NCI-H345 (cell line): ENCODE measurements around the gene ZNF286A.
"Not testable (repeated sequence)": the region's sequence is repeated elsewhere in the genome, so short reads cannot be mapped to it uniquely, and the experiment has no call there.

ENCODE experiments used
- DNase-seq: peaks from one replicate; lab custom pipeline; 2025; lab: John Stamatoyannopoulos, UW

The ZNF286A gene

DNA sequence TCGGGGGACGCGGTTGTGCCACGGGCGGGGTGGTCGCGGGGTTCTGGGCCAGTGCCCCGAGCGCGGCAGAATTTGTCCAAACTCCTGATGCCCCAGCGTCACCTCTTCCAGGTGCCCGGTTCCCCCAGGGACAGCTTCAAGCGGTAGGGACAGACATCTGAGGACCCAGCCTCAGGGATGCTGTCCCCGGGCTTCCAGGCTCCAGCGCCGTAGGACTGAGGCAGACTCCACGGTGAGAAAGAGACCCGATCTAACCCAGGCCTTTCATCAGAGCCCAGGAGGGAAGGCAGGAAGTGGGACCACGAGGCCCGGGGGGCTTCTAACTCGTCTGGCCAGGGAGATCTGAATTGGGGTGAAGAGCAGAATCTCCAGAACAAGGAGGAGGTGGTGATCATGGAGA lies 385 bp downstream of the ZNF286A start:
- not testable (repeated sequence) for DNase-seq

DNA sequence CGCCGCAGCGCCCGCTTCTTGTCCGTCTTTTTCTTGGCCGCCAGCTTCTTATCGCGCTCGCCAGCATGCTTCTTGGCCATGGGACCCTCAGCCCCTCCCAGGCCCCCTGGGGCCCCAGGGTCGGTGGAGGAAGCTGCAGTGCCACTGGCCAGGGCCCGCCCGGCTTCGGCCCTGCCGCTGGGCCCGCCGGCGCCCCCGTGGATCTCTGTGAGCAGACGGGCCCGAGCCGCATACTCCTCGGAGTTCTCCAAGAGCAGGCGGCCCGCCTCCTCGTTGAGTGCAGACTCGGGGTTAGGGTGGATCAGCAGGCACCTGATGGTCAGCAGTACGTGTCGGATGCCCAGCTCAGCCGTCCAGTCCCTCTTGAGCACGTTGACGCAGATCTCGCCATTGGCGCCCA lies 4.7 kb downstream of the ZNF286A start:
- DNase-seq, result not testable (repeated sequence)

DNA sequence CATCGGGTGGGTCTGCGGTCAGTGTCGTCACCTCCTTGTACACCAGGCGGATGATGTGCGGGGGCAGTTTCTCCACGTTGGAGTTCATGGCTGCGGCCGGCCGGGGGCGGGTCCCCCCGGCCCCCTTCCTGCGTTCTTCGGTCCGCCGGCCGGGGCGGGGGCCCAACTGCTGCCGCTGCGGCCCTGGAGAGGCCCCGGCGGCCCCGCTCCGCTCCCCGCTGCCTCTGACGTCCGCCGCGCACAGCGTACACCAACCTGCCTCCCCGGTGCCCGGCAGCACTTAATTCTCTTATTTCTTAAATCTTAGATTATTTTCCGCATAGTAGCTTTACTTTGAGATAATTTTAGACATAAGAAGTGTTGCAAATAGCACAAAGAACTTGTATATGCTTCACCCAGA lies 5.3 kb downstream of the ZNF286A start:
- not testable (repeated sequence) for DNase-seq

DNA sequence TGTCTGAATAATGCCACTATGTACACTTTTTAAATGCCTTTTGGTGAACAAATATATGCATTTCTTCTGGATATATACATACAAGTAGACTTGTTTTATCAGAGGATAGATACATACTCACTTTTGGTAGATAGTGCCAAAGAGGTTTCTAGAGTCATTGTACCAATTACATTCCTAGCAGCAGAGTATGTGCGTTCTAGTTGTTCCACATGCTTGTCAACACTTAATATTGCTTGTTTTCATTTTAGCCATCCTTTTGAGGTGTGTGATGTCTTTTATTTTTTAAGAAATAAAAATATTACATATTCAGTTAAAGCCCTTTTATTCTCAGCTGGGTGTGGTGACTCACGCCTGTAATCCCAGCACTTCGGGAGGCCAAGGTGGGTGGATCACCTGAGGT lies 9.3 kb downstream of the ZNF286A start:
- not testable (repeated sequence) for DNase-seq

DNA sequence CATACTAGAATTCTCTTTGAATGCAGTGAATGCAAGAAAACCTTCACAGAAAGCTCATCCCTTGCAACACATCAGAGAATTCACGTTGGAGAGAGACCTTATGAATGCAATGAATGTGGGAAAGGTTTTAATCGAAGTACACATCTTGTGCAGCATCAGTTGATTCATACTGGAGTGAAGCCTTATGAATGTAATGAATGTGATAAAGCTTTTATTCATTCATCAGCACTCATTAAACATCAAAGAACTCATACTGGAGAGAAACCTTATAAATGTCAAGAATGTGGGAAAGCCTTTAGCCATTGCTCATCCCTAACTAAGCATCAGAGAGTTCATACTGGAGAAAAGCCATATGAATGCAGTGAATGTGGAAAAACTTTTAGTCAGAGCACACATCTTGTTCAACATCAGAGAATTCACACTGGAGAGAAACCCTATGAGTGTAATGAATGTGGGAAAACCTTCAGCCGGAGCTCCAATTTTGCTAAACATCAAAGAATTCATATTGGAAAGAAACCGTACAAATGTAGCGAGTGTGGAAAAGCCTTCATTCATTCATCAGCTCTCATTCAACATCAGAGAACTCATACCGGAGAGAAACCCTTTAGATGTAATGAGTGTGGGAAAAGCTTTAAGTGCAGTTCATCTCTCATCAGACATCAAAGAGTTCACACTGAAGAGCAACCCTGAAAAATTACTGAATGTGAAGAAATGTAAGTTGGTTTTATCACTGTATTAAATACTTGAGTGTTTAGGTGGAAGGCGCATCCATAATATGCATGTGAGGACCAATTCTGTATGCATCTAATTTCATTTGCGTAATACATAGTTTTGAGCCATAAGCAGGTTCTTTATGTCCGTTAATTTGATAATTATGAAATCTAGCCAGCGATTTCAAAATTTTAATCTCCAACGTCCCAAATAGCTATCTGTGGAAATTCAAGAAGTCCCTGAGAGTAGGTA lies 17.3 kb downstream of the ZNF286A start:
- DNase-seq, result not testable (repeated sequence)

DNA sequence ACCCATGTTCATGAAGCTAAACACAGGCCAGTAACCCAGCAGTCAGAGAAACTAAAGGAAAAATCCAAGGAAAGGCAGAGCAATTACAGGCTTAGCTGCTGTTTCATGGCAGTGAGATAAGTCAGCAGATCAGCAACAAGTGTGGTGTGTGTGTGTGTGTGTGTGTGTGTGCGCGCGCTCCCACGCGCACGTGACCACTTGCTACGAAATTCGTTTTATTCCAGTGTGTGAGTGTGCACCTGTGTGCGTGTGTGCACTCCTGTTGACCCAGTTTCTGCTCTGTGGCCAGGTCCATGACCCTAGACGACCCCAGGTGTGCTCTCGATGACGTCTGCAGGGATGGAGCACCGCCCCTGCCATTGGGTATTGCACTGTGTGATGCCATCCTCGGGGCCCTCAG lies 31.0 kb downstream of the ZNF286A start:
- DNase-seq, result not testable (repeated sequence)

DNA sequence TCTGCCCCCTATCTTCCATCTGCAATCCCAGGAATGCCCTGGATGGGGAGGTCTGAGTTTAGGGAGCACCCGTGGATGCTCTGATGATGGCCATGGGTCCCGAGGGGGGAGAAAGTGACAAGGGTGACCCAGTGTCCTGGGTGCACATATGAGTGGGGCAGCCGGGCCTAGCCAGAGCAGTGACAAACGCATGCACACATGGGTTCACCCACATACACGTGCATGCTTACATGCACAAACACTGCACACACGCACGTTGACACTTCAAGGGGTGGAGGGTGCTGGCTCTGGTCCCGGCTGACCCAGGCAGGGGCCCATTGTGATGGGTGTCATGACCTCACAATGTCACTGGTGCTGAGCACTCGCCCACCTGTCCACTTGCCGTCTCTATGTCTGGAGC lies 32.3 kb downstream of the ZNF286A start, which contains the start of gene TBC1D26:
TBC1D26 (plus strand) TSS at position 384 of the 400 bp plus-strand sequence. CDS start 3,066 bp downstream, outside the sequence.
- not testable (repeated sequence) for DNase-seq

DNA sequence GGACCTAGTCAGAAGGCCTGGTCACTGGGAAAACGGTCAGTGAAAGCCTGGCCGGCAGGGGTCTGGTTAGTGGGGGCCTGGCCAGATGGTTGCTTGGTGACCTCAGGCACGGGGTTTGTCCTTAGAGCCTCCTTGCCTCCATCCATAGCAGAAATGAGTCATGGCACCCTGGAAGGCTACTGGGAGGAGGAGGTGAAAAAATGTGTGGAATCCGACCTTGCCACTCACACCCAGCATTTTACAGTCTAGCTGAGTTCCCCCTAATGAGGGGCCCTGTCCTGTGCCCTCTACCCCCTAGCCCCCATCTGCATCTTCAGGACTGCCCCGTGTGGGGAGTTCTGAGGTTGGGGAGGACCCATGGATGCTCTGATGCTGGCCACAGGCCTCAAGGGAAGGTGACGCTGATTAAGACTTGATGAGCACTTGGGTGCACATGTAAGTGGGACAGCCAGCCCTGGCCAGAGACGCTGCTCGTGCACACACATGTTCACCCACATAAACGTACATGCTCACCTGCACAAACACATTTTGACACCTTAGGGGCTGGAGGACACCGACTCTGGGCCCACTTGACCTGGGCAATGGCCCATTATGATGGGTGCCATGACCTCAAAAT lies 33.7 kb downstream of the ZNF286A start:
- not testable (repeated sequence) for DNase-seq

DNA sequence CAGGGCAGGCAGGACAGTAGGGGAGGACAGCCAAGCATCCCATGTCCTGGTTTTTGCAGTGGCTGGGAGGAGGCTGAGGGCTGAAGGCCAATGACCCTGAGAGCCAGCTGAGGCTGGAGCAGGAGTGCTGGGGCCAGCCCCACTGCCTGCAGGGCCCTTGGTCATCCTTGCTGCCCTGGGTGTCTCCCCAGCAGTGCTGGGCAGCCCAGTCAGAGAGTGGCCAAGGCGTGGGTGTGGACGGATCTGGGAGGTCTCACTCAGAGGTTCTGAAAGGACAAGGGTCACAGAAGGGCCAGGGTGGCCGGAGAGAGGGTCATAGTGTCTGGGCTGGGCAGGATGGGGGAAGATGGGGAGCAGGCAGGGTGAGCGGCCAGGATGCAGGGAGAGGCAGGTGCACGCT lies 37.0 kb downstream of the ZNF286A start:
- DNase-seq, result not testable (repeated sequence)

DNA sequence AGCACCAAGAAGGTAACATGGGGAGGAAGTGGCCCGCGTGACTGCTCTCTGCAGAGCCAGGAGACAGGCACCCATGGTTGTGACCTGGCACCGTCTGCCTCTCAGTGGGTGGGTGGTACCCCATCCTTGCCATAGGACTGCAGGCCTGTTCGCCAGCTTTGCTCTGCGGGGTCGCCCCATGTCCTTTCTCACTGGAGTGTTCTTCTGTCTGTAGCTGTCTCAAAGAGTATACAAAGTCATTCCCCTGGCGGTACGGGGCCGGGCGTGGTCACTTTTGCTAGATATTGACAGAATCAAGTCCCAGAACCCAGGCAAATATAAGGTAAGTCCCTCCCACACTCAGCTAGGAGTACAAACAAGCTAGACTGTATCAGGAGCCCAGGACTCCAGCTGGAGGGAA lies 38.5 kb downstream of the ZNF286A start:
- DNase-seq, result no peak

DNA sequence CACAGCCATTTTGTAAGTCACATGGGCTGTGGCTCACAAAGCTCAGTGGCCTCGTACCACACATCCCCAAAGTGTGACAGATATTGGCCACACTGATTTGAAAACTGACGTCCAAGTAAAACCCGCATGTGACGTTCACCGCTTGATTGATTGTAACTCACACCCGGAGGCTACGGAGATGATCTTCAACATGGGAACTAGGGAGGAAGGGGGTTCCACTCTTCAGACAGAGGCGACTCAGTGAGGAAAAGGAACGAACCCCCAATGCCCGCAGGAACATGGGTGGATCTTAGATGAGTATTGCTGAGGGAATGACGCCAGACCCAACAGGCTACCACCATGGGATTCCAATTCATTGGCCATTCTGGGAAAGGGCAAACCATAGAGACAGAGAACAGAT lies 39.7 kb downstream of the ZNF286A start:
- DNase-seq, result not testable (repeated sequence)

DNA sequence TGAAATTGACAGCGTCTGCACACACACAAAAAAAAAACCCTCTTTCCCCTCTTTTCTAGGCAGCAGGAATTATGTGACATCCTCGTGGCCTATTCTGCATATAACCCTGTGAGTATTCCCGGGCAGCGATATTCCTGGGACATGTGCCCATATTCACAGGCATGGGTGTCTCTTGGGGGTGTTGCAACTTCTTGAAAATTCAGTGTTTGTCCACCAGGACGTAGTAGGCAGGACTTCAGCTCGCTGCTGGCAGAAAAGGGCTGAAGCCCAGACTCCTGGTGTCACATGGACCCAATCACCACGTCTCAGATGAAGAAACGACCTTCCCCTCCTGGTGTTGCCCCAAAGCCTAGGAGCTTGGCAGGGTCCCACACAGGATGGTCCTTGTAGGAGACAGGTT lies 40.5 kb downstream of the ZNF286A start:
- not testable (repeated sequence) for DNase-seq

DNA sequence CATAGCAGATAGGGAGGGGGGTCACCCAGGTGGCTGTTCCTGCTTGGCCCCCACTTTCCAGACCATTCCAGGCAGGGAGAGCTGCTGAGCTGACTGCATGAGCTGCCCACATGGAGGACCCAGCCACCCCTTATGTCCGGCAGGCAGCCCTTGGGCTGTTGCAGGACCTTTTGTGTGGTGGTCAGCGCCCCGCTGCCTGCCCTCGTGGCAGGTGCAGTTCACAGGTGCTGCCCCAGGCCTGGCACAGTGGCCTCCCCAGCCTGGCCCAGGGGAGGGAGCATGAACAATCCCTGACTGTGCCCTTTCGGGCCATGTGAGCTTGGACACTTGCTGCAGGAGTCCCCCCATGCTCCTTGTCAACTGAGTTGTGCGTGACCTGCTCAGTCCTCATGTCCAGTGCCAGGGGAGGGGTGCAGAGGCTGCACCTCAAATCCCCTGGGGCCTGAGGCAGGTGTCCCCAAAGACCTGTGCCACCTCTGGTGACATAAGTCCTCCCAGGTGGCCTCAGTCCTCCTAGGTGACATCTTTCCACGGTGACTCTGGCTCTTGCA lies 41.1 kb downstream of the ZNF286A start:
- no peak for DNase-seq

DNA sequence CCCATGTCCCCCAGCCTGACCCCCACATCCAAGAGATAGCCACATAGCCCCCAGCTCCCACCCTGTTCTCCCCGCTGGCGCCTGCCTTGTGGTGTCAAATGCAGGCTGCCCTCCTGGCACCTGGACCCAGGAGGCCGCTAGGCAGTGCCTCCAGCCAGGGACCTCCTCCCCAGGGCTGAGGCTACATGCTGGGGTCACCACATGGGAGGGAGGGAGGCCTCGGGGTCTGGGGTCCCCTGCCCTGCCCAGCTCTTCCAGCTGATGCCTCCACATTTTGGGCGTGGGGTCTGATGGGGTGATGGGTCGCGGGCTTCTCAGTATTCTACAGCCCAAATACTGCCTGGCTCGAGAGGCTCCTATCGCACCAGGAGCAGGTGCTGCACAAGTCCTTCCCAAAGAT lies 42.1 kb downstream of the ZNF286A start:
- DNase-seq, result no peak

DNA sequence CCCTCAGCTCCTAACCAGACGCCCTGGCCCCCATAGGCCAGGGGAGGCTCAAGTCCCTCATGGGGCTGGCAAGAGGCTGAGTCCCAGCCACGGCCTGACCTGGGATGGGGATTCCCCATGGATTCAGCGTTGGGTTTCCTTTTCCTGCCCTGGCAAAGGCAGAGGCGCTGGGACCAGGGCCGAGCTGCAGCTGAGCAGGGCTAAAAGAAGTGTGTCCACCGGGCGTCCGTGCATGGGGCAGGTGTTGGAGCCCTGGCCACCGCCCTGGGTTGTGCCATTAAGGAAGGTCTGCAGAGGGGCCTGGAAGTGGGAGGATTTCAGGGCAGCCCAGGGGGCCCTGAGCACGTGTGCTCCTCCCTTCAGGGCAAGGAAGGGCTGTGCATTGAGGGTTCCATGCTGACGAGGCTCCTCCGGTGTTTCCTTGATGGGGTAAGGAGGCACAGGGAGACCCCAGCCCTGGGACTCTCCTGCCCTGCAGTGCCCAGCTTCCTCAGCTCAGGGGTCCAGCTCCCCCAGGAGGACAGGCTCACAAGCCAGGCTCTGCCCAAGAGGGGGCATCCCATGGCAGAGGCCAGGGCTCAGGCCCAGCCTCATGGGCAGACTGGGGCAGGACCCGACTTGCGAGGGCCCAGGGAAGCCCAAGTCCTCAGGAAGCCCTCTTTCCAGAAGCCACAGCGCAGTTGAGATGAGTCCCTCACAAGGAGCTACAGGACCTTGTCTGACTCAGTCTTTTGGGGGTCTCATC lies 42.7 kb downstream of the ZNF286A start:
- no peak for DNase-seq

DNA sequence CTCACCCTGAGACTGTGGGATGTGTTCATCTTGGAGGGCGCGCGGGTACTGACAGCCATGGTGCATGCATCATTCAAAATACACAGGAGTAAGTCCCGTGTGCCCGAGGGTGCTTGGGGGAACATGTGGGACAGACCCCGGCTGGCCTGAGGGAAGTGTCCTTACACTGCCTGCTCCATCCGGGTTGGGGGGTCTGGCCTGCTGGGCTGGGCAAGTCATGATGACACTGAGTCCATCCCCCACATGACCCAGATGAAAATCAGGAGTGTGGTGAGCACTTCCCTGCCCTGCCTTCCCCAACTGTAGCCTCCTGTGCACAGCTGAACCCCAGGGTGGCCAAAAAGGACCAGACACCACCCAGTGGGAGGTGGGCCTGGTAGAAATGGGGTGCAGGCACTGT lies 43.4 kb downstream of the ZNF286A start:
- DNase-seq, result no peak

DNA sequence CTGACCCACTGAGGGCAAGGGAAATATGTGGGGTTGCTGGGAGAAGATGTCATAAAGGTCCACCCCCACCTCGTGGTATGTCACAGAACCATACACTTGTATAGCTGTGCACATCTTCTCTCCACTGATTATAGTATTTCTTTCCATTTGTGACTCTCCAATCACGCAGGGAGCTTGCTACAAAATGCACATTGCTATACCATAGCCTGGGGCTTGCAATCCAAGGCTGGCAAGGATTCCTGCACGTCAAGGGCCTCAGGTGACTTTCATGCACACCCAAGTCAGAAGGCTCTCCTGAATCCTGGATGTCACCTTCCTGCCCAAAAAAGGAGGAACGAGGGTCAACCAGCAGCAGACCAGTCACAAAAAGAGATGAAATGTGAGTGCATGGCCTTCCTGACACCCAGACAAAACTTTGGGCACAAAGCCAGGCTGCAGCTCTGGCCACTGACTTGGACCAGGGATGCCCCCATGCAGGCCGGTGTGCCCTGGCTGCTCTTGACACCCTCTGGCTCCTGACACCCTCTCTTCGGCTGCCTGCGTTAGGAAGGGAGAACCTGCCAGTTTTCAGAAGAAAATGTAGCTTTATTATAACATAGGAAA lies 44.6 kb downstream of the ZNF286A start:
- DNase-seq, result no peak

DNA sequence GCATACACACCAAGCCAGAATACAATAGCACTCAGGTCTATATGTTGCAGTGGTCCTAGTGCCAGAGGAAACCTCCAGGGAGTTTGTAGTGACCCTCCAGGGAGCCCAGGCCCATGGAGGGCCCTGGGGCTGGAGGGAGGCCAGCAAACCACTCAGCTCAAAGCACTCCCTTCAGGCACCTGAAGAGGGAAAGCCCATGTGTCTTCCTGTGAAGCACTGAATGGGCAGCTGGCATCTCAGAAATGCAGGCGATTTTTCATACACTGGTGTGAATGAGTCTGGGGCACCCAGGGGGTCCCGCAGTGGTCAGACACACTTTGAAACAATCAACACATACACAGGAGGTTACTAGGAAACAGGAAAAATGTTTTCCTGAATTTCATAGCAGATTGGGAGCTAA lies 45.3 kb downstream of the ZNF286A start:
- peak; percentile 89 for DNase-seq

DNA sequence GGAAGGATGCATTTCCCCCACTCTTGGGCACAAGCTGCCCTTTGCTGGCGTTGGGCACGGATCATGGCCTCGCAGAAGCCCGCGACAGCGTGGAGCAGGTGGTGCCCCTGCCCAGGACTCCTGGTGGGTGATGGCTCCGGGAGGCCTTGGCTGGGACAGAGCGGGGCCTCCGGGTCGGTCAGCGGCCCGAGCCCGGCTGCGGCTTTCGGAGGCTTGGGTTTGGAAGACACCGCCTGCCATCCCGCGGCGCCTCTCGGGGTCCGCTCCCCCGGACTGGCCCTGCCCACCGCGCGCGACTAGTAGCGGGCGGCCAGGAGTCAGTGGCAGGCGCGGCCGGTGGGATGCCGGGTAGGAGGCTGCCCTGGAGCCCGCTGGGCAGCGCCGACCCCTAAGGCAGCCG lies 49.9 kb downstream of the ZNF286A start:
- not testable (repeated sequence) for DNase-seq

DNA sequence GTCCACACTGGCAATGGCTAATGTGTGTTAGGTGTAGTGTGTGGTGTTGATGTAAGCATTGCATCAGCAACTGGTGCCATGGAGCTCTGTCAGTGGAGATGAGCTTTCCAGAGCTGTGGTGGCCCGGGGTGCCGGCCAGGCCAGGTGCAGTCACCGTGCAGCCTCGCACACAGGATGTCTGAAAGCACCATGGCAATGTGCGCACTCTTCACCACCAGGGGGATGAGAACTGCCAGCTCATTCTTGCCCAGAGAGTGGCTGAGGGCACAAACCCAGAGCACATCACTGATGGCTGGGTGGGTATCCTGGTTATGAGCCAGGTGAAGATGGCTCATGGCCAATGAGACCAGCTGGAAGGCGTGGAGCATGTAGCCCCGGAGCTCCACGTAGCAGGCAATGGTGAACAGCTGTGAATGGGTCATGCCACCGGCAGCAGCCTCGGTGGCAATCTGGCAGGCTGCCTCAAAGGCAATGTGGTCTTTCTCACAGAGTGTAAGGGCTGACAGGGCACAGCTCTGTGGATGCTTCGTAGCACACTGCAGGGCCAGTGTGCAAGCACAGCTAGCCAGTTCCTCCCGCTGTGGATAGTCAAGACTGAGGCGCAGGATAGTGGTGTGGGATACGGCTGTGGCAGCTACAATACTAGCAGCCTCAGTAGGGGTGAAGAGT lies 69.4 kb downstream of the ZNF286A start:
- DNase-seq, result not testable (repeated sequence)
